Caco-2 (cell line): Measurements from ENCODE around the gene CAMSAP1. TPM values are rescaled to one million over a fixed set of nuclear protein-coding genes. Genes with fewer than 3 reads are reported as not detected.
"Not testable (repeated sequence)": the region's sequence is repeated elsewhere in the genome, so short reads cannot be mapped to it uniquely, and the experiment has no call there.

Experiments used
- BruUV-seq: library from RNA; stranded (reverse); fragments of 400-500 nt; replicated peaks from 2 replicates; lab custom pipeline; 2021; lab: Mats Ljungman, UMichigan
- CTCF ChIA-PET: fragments of 300-600 bp; sonication (Branson Sonifier 250); formaldehyde crosslinking; loops from one replicate; lab custom pipeline; 2022; ENCODE audit warnings: antibody characterized with exemption; lab: Charles Lee
- POLR2A ChIA-PET: fragments of 300-600 bp; sonication (Branson Sonifier 250); formaldehyde crosslinking; loops from one replicate; lab custom pipeline; 2022; ENCODE audit warnings: antibody characterized with exemption; lab: Charles Lee
- DNase-seq, 2 experiments: peaks; one replicate each; pipeline versions ENCODE4 v3.0.0 to v3.0.0-alpha.2; 2020 to 2022
- H3K27me3 ChIP-seq: replicated peaks from 2 replicates; pipeline ENCODE4 v1.6.0; 2011; ENCODE audit warnings: low read length; ENCODE audit not compliant: control insufficient read depth, insufficient read depth
- H3K36me3 ChIP-seq: 2 replicates; pipeline ENCODE4 v1.5.1; 2011; ENCODE audit warnings: low read length; ENCODE audit not compliant: control insufficient read depth, insufficient read depth
- H3K4me1 ChIP-seq: fragments of 250-450 bp; sonication (Bioruptor Pico); 2 replicates; pipeline ENCODE4 v1.5.1; 2020; ENCODE audit warnings: mild to moderate bottlenecking
- H3K4me3 ChIP-seq: 2 replicates; pipeline ENCODE4 v1.5.1; 2011; ENCODE audit warnings: low read depth, mild to moderate bottlenecking, control low read depth, low read length
- H3K9me3 ChIP-seq: fragments of 250-450 bp; sonication (Bioruptor Pico); 2 replicates; pipeline ENCODE4 v1.5.1; 2020; ENCODE audit warnings: mild to moderate bottlenecking, moderate library complexity
- H3K27ac Mint-ChIP-seq: one replicate; pipeline ENCODE4 v1.8.0; 2022; ENCODE audit warnings: mixed read lengths; ENCODE audit not compliant: unreplicated experiment
- H3K27me3 Mint-ChIP-seq: one replicate; pipeline ENCODE4 v1.8.0; 2022; ENCODE audit warnings: mixed read lengths; ENCODE audit not compliant: insufficient read depth, unreplicated experiment
- H3K36me3 Mint-ChIP-seq: one replicate; pipeline ENCODE4 v1.8.0; 2022; ENCODE audit warnings: mild to moderate bottlenecking, mixed read lengths; ENCODE audit not compliant: insufficient read depth, unreplicated experiment
- H3K4me1 Mint-ChIP-seq: one replicate; pipeline ENCODE4 v1.8.0; 2022; ENCODE audit warnings: low read depth, mixed read lengths; ENCODE audit not compliant: unreplicated experiment
- H3K4me3 Mint-ChIP-seq: one replicate; pipeline ENCODE4 v1.8.0; 2022; ENCODE audit warnings: mild to moderate bottlenecking, moderate library complexity, mixed read lengths; ENCODE audit not compliant: unreplicated experiment
- H3K9me3 Mint-ChIP-seq: one replicate; pipeline ENCODE4 v1.8.0; 2022; ENCODE audit warnings: mixed read lengths; ENCODE audit not compliant: unreplicated experiment
- CTCF ChIP-seq, 2 experiments: fragments of 200-600 bp in 1 of 2; IDR thresholded peaks; 1 replicate in 1 of 2; 2 replicates in 1 of 2; pipeline versions ENCODE4 v1.5.1 to v1.8.0; 2011 to 2022; ENCODE audit warnings: antibody characterized with exemption in 1 of 2, control low read depth in 1 of 2, inconsistent platforms in 1 of 2, low read depth in 1 of 2, low read length in 1 of 2, mild to moderate bottlenecking in 1 of 2, moderate library complexity in 1 of 2; ENCODE audit not compliant: insufficient read depth in 1 of 2, severe bottlenecking in 1 of 2, unreplicated experiment in 1 of 2
- intact Hi-C: fragments of 100-400 bp; cut with micrococcal nuclease; formaldehyde crosslinking; loops from one replicate; pipeline ENCODE4 v1.10.0; 2022; ENCODE audit not compliant: unreplicated experiment
- total RNA-seq: library from RNA; stranded (reverse); gene quantifications from 2 replicates; pipeline ENCODE4 v1.2.3, GENCODE V29; 2022

Gene CAMSAP1
- total RNA-seq, 1 experiment from 2014 or later, result 31.3 TPM

GRCh38 chr9:135950841-135951240 is 43.5 kb upstream of the CAMSAP1 start:
- H3K9me3 ChIP-seq, H3K27ac Mint-ChIP-seq, POLR2A ChIA-PET, BruUV-seq, H3K27me3 ChIP-seq, H3K27me3 Mint-ChIP-seq, DNase-seq, H3K36me3 ChIP-seq, H3K4me3 Mint-ChIP-seq, H3K9me3 Mint-ChIP-seq, intact Hi-C loops, H3K4me3 ChIP-seq, CTCF ChIA-PET: not testable (repeated sequence)
- H3K4me1 ChIP-seq, result peaks cover 22% of the 10 kb centered on the region
- peaks cover 23% of the 10 kb centered on the region for H3K4me1 Mint-ChIP-seq
- peaks cover 54% of the 10 kb centered on the region for H3K36me3 Mint-ChIP-seq

GRCh38 chr9:135950135-135950682 is 42.9 kb upstream of the CAMSAP1 start:
- H3K4me3 Mint-ChIP-seq, result no peak overlapping the region
- no peak for DNase-seq
- peaks cover 58% of the 10 kb centered on the region for H3K36me3 Mint-ChIP-seq
- BruUV-seq, result no TSS peak
- CTCF ChIA-PET, result no interaction called here
- no peaks in the 10 kb centered on the region for H3K9me3 ChIP-seq
- H3K4me1 Mint-ChIP-seq, result peaks cover 23% of the 10 kb centered on the region
- intact Hi-C loops, result no loop called here
- no peak overlapping the region for H3K4me3 ChIP-seq
- H3K9me3 Mint-ChIP-seq, result no peaks in the 10 kb centered on the region
- H3K27me3 ChIP-seq, result no peaks in the 10 kb centered on the region
- POLR2A ChIA-PET, result no interaction called here
- no peak for TF ChIP-seq CTCF (IDR thresholded peaks at IDR 0.05; ENCODE audit: insufficient read depth in 1 of 2, low read depth in 1 of 2, low read length in 1 of 2, severe bottlenecking in 1 of 2, unreplicated experiment in 1 of 2)
- H3K27me3 Mint-ChIP-seq, result no peaks in the 10 kb centered on the region
- peaks cover 22% of the 10 kb centered on the region for H3K4me1 ChIP-seq
- H3K27ac Mint-ChIP-seq, result peak overlapping the region; percentile 51
- no peaks in the 10 kb centered on the region; the same call in none of the 2 replicates for H3K36me3 ChIP-seq

- H3K9me3 Mint-ChIP-seq, result no peaks in the 10 kb centered on the region
- no peak for DNase-seq
- BruUV-seq, result no TSS peak
- peaks cover 2% of the 10 kb centered on the region for H3K36me3 ChIP-seq
- TF ChIP-seq CTCF (IDR thresholded peaks at IDR 0.05; ENCODE audit: insufficient read depth in 1 of 2, low read depth in 1 of 2, low read length in 1 of 2, severe bottlenecking in 1 of 2, unreplicated experiment in 1 of 2), result no peak
- no peaks in the 10 kb centered on the region for H3K27me3 Mint-ChIP-seq
- intact Hi-C loops, result loop anchor here (10.0 kb wide), 1 partner anchor 85 kb away; no protein-coding TSS in a partner anchor
- peaks cover 58% of the 10 kb centered on the region for H3K36me3 Mint-ChIP-seq
- no peaks in the 10 kb centered on the region for H3K27me3 ChIP-seq
- ChIA-PET CTCF (no interaction called here), POLR2A (no interaction called here)
- H3K4me1 Mint-ChIP-seq, result peaks cover 23% of the 10 kb centered on the region
- H3K4me3 Mint-ChIP-seq, result peak overlapping the region; percentile 1
- H3K27ac Mint-ChIP-seq, result peak overlapping the region; percentile 51
- peaks cover 22% of the 10 kb centered on the region for H3K4me1 ChIP-seq
- no peaks in the 10 kb centered on the region for H3K9me3 ChIP-seq
- H3K4me3 ChIP-seq, result no peak overlapping the region
Observed at GRCh38 chr9:135949501-135950134, 42.3 kb upstream of the CAMSAP1 start.
